DND-41 (cell line): ENCODE results near the gene ZMYM4.

ENCODE experiments used
- ATAC-seq: fragments of 200-7000 bp; cut with Tn5 transposase; 3 replicates; pipeline ENCODE4 v1.9.1; 2021; ENCODE audit warnings: low read depth; ENCODE audit not compliant: insufficient read depth
- DNase-seq: peaks from one replicate; pipeline ENCODE4 v3.0.0-alpha.2; 2020
- H2AFZ ChIP-seq: 2 replicates; pipeline ENCODE4 v1.6.0; 2012; ENCODE audit warnings: low read depth, low read length
- H3K27ac ChIP-seq: 2 replicates; pipeline ENCODE4 v1.5.1; 2012; ENCODE audit warnings: low read length, inconsistent platforms
- H3K27me3 ChIP-seq: fragments of 200-600 bp; sonication (generic); 2 replicates; pipeline ENCODE4 v1.6.0; 2012; ENCODE audit warnings: low read length, mild to moderate bottlenecking, inconsistent platforms; ENCODE audit not compliant: insufficient read depth, poor library complexity
- H3K36me3 ChIP-seq: 2 replicates; pipeline ENCODE4 v1.5.1; 2012; ENCODE audit warnings: low read length, inconsistent platforms; ENCODE audit not compliant: insufficient read depth
- H3K4me1 ChIP-seq: 2 replicates; pipeline ENCODE4 v1.5.1; 2012; ENCODE audit warnings: mild to moderate bottlenecking, low read length; ENCODE audit not compliant: insufficient read depth
- H3K4me2 ChIP-seq: 2 replicates; pipeline ENCODE4 v1.6.0; 2012; ENCODE audit warnings: mild to moderate bottlenecking, moderate library complexity, low read length, inconsistent platforms; ENCODE audit not compliant: insufficient read depth
- H3K4me3 ChIP-seq, 2 experiments: fragments of 200-600 bp in 1 of 2; shearing (Covaris generic) in 1 of 2; 2 replicates each; pipeline ENCODE4 v1.5.1; 2012 to 2016; ENCODE audit warnings: inconsistent platforms in 2 of 2, low read length in 2 of 2, mild to moderate bottlenecking in 2 of 2, low read depth in 1 of 2, moderate library complexity in 1 of 2
- H3K79me2 ChIP-seq: 2 replicates; pipeline ENCODE4 v1.6.0; 2012; ENCODE audit warnings: low read length, inconsistent platforms; ENCODE audit not compliant: insufficient read depth
- H3K9ac ChIP-seq: 2 replicates; pipeline ENCODE4 v1.6.0; 2012; ENCODE audit warnings: low read depth, mild to moderate bottlenecking, inconsistent platforms, low read length, moderate library complexity
- H3K9me3 ChIP-seq: 2 replicates; pipeline ENCODE4 v1.5.1; 2012; ENCODE audit warnings: low read length, moderate library complexity, mild to moderate bottlenecking, inconsistent platforms; ENCODE audit not compliant: insufficient read depth, severe bottlenecking
- H4K20me1 ChIP-seq: 2 replicates; pipeline ENCODE4 v1.6.0; 2012; ENCODE audit warnings: low read length; ENCODE audit not compliant: insufficient read depth
- EZH2 ChIP-seq: IDR thresholded peaks from 3 replicates; pipeline ENCODE4 v1.6.1; 2012; ENCODE audit warnings: borderline replicate concordance, low read depth, mild to moderate bottlenecking, moderate library complexity, low read length, inconsistent platforms; ENCODE audit not compliant: severe bottlenecking
- TF ChIP-seq, protein P1 (sequence below): IDR thresholded peaks from 2 replicates; pipeline ENCODE4 v1.5.1; 2012; ENCODE audit warnings: borderline replicate concordance, low read length, moderate library complexity, mild to moderate bottlenecking; ENCODE audit not compliant: poor library complexity, severe bottlenecking; ENCODE audit errors: extremely low read depth

Gene ZMYM4

DNA sequence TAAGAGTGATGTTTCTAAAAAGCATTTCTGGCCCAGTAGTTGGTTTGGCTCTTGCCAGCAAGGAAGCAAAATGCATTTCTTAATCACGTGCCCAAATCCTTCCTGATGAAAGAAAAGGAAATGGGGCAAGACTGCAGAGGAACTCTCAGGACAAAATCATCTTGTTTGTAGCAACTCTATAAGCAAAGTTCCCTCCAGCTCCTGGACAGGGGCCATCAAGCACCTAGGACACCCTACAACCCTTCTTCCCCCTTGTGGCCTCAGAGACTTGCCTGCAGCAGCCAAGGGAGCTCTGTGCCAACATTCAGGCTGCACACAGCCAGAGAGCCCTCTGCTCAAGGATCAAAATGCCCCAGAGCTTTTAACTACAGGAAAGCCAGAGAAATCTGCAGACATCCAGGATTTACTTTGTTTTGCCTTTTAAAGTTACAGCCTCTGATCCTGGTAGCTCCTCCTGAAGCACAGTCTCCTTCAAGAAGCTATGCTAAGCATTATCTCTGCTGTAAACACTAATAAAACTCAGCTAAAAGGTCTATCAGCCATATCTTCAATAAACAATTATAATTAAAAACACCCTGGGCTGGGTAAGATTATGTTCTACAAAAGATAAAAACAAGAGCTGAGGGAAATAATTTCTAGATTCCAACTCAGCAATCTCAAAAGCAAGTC, 183.7 kb downstream of the ZMYM4 start:
- ATAC-seq (no peak), DNase-seq (no peak)
- Histone ChIP-seq H3K79me2 (no peaks in the 10 kb centered on the region), H3K4me2 (no peak overlapping the region), H3K27me3 (no peaks in the 10 kb centered on the region), H3K9me3 (no peaks in the 10 kb centered on the region), H3K4me3 (no peak overlapping the region), H3K27ac (no peak overlapping the region), H3K36me3 (peaks cover 53% of the 10 kb centered on the region), H3K4me1 (no peaks in the 10 kb centered on the region), H2AFZ (no peak overlapping the region), H3K9ac (no peak overlapping the region), H4K20me1 (no peaks in the 10 kb centered on the region)
- TF ChIP-seq, protein P1, sequence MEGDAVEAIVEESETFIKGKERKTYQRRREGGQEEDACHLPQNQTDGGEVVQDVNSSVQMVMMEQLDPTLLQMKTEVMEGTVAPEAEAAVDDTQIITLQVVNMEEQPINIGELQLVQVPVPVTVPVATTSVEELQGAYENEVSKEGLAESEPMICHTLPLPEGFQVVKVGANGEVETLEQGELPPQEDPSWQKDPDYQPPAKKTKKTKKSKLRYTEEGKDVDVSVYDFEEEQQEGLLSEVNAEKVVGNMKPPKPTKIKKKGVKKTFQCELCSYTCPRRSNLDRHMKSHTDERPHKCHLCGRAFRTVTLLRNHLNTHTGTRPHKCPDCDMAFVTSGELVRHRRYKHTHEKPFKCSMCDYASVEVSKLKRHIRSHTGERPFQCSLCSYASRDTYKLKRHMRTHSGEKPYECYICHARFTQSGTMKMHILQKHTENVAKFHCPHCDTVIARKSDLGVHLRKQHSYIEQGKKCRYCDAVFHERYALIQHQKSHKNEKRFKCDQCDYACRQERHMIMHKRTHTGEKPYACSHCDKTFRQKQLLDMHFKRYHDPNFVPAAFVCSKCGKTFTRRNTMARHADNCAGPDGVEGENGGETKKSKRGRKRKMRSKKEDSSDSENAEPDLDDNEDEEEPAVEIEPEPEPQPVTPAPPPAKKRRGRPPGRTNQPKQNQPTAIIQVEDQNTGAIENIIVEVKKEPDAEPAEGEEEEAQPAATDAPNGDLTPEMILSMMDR = no peak
- no peak for TF ChIP-seq EZH2

DNA sequence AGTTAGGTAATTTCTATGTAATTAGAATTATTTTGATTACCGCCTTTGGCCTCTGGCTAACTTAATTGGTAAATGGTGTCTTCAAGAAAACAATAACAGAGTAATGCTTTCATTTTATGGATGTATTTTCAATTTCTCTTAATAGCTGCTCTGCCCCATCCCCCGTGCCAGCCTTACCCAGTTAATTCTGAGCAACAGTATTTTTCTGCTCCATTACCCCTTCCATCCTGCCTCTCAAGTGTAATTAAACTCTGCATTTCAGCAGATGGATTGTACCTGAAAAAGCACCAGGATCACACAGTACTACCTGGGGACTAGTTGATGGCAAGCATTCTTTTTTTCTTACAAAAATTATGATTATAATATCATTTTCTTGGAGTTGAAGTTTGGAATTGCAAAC, 184.5 kb downstream of the ZMYM4 start:
- no peak for ATAC-seq
- no peaks in the 10 kb centered on the region for H3K9me3 ChIP-seq
- no peaks in the 10 kb centered on the region for H3K79me2 ChIP-seq
- H3K4me1 ChIP-seq = no peaks in the 10 kb centered on the region
- no peak overlapping the region for H3K9ac ChIP-seq
- no peak for TF ChIP-seq EZH2
- TF ChIP-seq, protein P1 = no peak
- no peaks in the 10 kb centered on the region for H3K27me3 ChIP-seq
- H3K36me3 ChIP-seq = peaks cover 49% of the 10 kb centered on the region
- no peak overlapping the region for H2AFZ ChIP-seq
- DNase-seq = no peak
- no peak overlapping the region for H3K4me2 ChIP-seq
- no peak overlapping the region for H3K4me3 ChIP-seq
- H3K27ac ChIP-seq = no peak overlapping the region
- no peaks in the 10 kb centered on the region for H4K20me1 ChIP-seq

DNA sequence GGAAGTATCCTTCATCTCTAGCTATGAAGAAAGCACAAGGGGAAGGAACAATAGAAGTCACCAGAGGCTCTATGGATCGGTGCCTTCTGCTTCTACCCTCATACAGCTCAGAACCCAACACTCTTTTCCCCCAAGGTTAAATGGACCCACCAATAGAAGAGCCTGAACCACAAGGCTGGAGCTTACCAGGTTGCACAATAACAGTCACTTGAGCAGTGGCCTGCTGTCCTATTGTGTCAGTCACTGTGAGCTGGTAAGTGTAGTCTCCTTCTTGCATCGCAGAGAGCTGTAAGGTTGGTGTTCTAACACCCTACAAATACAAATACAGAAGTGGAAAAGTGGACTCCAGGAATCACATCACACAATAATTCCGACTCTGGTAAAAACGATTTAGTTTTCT, 185.7 kb downstream of the ZMYM4 start:
- peaks cover 38% of the 10 kb centered on the region for H3K36me3 ChIP-seq
- no peaks in the 10 kb centered on the region for H4K20me1 ChIP-seq
- no peaks in the 10 kb centered on the region for H3K4me1 ChIP-seq
- ATAC-seq = no peak
- H3K4me2 ChIP-seq = no peak overlapping the region
- H3K4me3 ChIP-seq = no peak overlapping the region
- H3K9me3 ChIP-seq = no peaks in the 10 kb centered on the region
- H3K9ac ChIP-seq = no peak overlapping the region
- H3K27me3 ChIP-seq = no peaks in the 10 kb centered on the region
- no peak for DNase-seq
- H3K79me2 ChIP-seq = no peaks in the 10 kb centered on the region
- no peak overlapping the region for H3K27ac ChIP-seq
- H2AFZ ChIP-seq = no peak overlapping the region
- TF ChIP-seq EZH2 = no peak
- TF ChIP-seq, protein P1 = no peak

DNA sequence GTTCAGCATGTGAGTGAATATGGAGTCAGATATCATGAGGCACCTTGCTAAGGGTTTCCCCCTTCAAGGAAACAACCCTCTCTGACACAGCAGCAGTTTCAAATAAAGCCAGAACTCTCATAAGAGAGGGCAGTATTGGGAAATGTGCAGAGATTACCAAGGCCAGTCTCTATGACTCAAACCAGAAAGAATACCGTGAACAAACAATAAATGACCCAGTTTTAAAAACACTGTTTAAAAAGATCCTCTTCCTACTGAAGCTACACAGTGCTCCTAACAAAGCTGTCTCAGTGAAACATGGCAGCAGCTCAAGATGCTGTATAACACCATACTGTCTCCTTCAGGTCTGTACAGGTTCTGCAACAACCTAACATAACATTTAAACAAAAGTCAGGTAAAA, 186.1 kb downstream of the ZMYM4 start:
- no peak overlapping the region for H3K4me2 ChIP-seq
- no peaks in the 10 kb centered on the region for H3K9me3 ChIP-seq
- no peaks in the 10 kb centered on the region for H3K79me2 ChIP-seq
- H3K4me3 ChIP-seq = no peak overlapping the region
- no peaks in the 10 kb centered on the region for H4K20me1 ChIP-seq
- H3K36me3 ChIP-seq = peaks cover 34% of the 10 kb centered on the region
- no peaks in the 10 kb centered on the region for H3K27me3 ChIP-seq
- H3K4me1 ChIP-seq = no peaks in the 10 kb centered on the region
- no peak overlapping the region for H3K9ac ChIP-seq
- TF ChIP-seq, protein P1 = peak; percentile 17
- no peak for TF ChIP-seq EZH2
- no peak overlapping the region for H3K27ac ChIP-seq
- ATAC-seq = no peak
- no peak overlapping the region for H2AFZ ChIP-seq
- DNase-seq = no peak
